SK-N-SH (cell line): ENCODE measurements around the gene NFIX. TPM values are rescaled to one million over a fixed set of nuclear protein-coding genes. Genes with fewer than 3 reads are reported as not detected.

ENCODE experiments used
- CTCF ChIA-PET: fragments of 300-600, 350-600 bp; formaldehyde crosslinking; extraction: SDS; loops from one replicate; lab custom pipeline; 2021; lab: Yijun Ruan, JAX
- POLR2A ChIA-PET: fragments of 350-600 bp; sonication (Branson Sonifier 250); formaldehyde crosslinking; extraction: SDS; loops from one replicate; lab custom pipeline; 2020; ENCODE audit warnings: antibody characterized with exemption, inconsistent platforms; lab: Yijun Ruan, JAX
- DNase-seq: peaks from one replicate; pipeline ENCODE4 v3.0.0; 2012
- H2AFZ ChIP-seq: fragments of 200-600 bp; sonication (generic); 2 replicates; pipeline ENCODE4 v1.8.1; 2016; ENCODE audit warnings: antibody characterized with exemption, mild to moderate bottlenecking, low read depth
- H3F3A ChIP-seq: fragments of 200-600 bp; sonication (generic); replicated peaks from 2 replicates; pipeline ENCODE3; 2016; ENCODE audit warnings: antibody characterized with exemption, mild to moderate bottlenecking; ENCODE audit not compliant: insufficient read depth
- H3K27ac ChIP-seq, 2 experiments: fragments of 200-500 bp in 1 of 2; fragments of 200-600 bp in 1 of 2; sonication (Bioruptor generic) in 1 of 2; sonication (generic), shearing (Covaris generic) in 1 of 2; 2 replicates each; pipeline versions ENCODE4 v1.5.1 to v1.6.1; 2014 to 2016; ENCODE audit warnings: low read depth in 2 of 2, inconsistent platforms in 1 of 2, low read length in 1 of 2, mild to moderate bottlenecking in 1 of 2, mixed read lengths in 1 of 2
- H3K27me3 ChIP-seq: fragments of 200-600 bp; sonication (generic), shearing (Covaris generic); 2 replicates; pipeline ENCODE4 v1.6.1; 2016; ENCODE audit warnings: mixed run types; ENCODE audit not compliant: insufficient read depth
- H3K36me3 ChIP-seq, 2 experiments: fragments of 200-500 bp in 1 of 2; fragments of 200-600 bp in 1 of 2; sonication (Bioruptor generic) in 1 of 2; sonication (generic) in 1 of 2; replicated peaks in 1 of 2; 2 replicates each; pipeline versions ENCODE3 to v1.5.1; 2014 to 2016; ENCODE audit warnings: low read length in 1 of 2, mild to moderate bottlenecking in 1 of 2; ENCODE audit not compliant: insufficient read depth in 2 of 2, control insufficient read depth in 1 of 2
- H3K4me1 ChIP-seq, 2 experiments: fragments of 200-500 bp in 1 of 2; fragments of 200-600 bp in 1 of 2; sonication (Bioruptor generic) in 1 of 2; sonication (generic), shearing (Covaris generic) in 1 of 2; 2 replicates each; pipeline versions ENCODE4 v1.5.1 to v1.6.1; 2014 to 2016; ENCODE audit warnings: low read depth in 1 of 2, low read length in 1 of 2, mixed run types in 1 of 2; ENCODE audit not compliant: insufficient read depth in 2 of 2, control insufficient read depth in 1 of 2
- H3K4me2 ChIP-seq: fragments of 200-600 bp; sonication (generic), shearing (Covaris generic); 2 replicates; pipeline ENCODE4 v1.6.1; 2017; ENCODE audit warnings: mixed run types
- H3K4me3 ChIP-seq, 2 experiments: fragments of 200-500 bp in 1 of 2; fragments of 200-600 bp in 1 of 2; sonication (Bioruptor generic) in 1 of 2; sonication (generic), shearing (Covaris generic) in 1 of 2; 2 replicates each; pipeline versions ENCODE4 v1.5.1 to v1.8.1; 2014 to 2016; ENCODE audit warnings: low read depth in 2 of 2, inconsistent platforms in 1 of 2, low read length in 1 of 2, mild to moderate bottlenecking in 1 of 2, mixed read lengths in 1 of 2, moderate library complexity in 1 of 2
- H3K79me2 ChIP-seq: fragments of 200-600 bp; sonication (generic); 2 replicates; pipeline ENCODE4 v1.8.1; 2017; ENCODE audit warnings: mild to moderate bottlenecking; ENCODE audit not compliant: insufficient read depth
- H3K9ac ChIP-seq: fragments of 200-600 bp; sonication (generic); 2 replicates; pipeline ENCODE4 v1.6.1; 2017; ENCODE audit warnings: mixed run types
- H3K9me2 ChIP-seq: fragments of 200-600 bp; sonication (generic); 2 replicates; pipeline ENCODE4 v1.6.1; 2017; ENCODE audit warnings: mixed run types
- H3K9me3 ChIP-seq: fragments of 200-600 bp; sonication (generic); 2 replicates; pipeline ENCODE4 v1.6.1; 2017; ENCODE audit warnings: mixed run types, mild to moderate bottlenecking, moderate library complexity
- H4K20me1 ChIP-seq: fragments of 200-600 bp; sonication (generic); 2 replicates; pipeline ENCODE4 v1.6.1; 2017; ENCODE audit warnings: mild to moderate bottlenecking, mixed run types; ENCODE audit not compliant: insufficient read depth
- CTCF ChIP-seq: fragments of 200-600 bp; sonication (generic); IDR thresholded peaks from 2 replicates; pipeline ENCODE4 v1.6.1; 2017; ENCODE audit warnings: antibody characterized with exemption, mild to moderate bottlenecking, moderate library complexity
- ELF1 ChIP-seq: IDR thresholded peaks from 2 replicates; pipeline ENCODE4 v1.4.0; 2012
- EP300 ChIP-seq, 2 experiments: IDR thresholded peaks; 2 replicates each; pipeline versions ENCODE4 v1.4.0 to v1.6.1; 2012; ENCODE audit warnings: borderline replicate concordance in 1 of 2, low read depth in 1 of 2, low read length in 1 of 2
- FOSL2 ChIP-seq: IDR thresholded peaks from 2 replicates; pipeline ENCODE4 v1.4.0; 2012; ENCODE audit warnings: low read depth, mild to moderate bottlenecking, moderate library complexity, borderline replicate concordance
- FOXM1 ChIP-seq: IDR thresholded peaks from 2 replicates; pipeline ENCODE4 v1.4.0; 2012; ENCODE audit warnings: low read depth, mild to moderate bottlenecking
- GABPA ChIP-seq: IDR thresholded peaks from 2 replicates; pipeline ENCODE4 v1.4.0; 2012; ENCODE audit warnings: low read depth, mild to moderate bottlenecking
- IRF3 ChIP-seq: fragments of 150-350 bp; IDR thresholded peaks from 2 replicates; pipeline ENCODE4 v1.6.1; 2016; ENCODE audit warnings: mild to moderate bottlenecking, low read depth, low read length
- MAX ChIP-seq: IDR thresholded peaks from 2 replicates; pipeline ENCODE4 v1.4.0; 2012; ENCODE audit warnings: low read depth
- MEF2A ChIP-seq: IDR thresholded peaks from 2 replicates; pipeline ENCODE4 v1.4.0; 2012; ENCODE audit warnings: low read depth, borderline replicate concordance
- MXI1 ChIP-seq: IDR thresholded peaks from 2 replicates; pipeline ENCODE4 v1.6.1; 2012; ENCODE audit warnings: mild to moderate bottlenecking, low read depth, low read length, improper control_type of control experiment
- NRF1 ChIP-seq: IDR thresholded peaks from 2 replicates; pipeline ENCODE4 v1.6.1; 2012; ENCODE audit warnings: low read depth, mild to moderate bottlenecking, low read length
- PBX3 ChIP-seq: IDR thresholded peaks from 2 replicates; pipeline ENCODE4; 2012
- RAD21 ChIP-seq: IDR thresholded peaks from 2 replicates; pipeline ENCODE4 v1.6.1; 2012; ENCODE audit warnings: mild to moderate bottlenecking, low read length
- RXRA ChIP-seq: IDR thresholded peaks from 2 replicates; pipeline ENCODE4 v1.4.0; 2012; ENCODE audit warnings: low read depth, mild to moderate bottlenecking, borderline replicate concordance
- SMC3 ChIP-seq: IDR thresholded peaks from 2 replicates; pipeline ENCODE4 v1.6.1; 2012; ENCODE audit warnings: low read depth, low read length, improper control_type of control experiment
- TAF1 ChIP-seq: IDR thresholded peaks from 2 replicates; pipeline ENCODE4 v1.6.1; 2012; ENCODE audit warnings: low read depth, mild to moderate bottlenecking, low read length, moderate library complexity, borderline replicate concordance
- USF1 ChIP-seq: IDR thresholded peaks from 2 replicates; pipeline ENCODE4 v1.4.0; 2012; ENCODE audit warnings: low read depth, borderline replicate concordance
- WGBS: methylation state at CpG from one replicate; pipeline ENCODE4 v1.1.6; 2017; ENCODE audit warnings: low lambda C conversion rate; 5-methylcytosine and 5-hydroxymethylcytosine counted together
- polyA plus RNA-seq, 3 experiments: library from polyadenylated mRNA; depleted of rRNA; stranded (reverse); fragments of >200 nt; gene quantifications; 2 replicates each; pipeline ENCODE4 v1.2.3, GENCODE V29; 2012

Gene NFIX
- polyA plus RNA-seq, 1 of the 3 experiments (the other 2 are of a cell fraction): 14.8 TPM

GRCh38 chr19:12987190-12987589, 8.1 kb upstream of the NFIX start:
- POLR2A ChIA-PET: no interaction called here
- Histone ChIP-seq H3K4me1 (peaks cover 0 to 8% of the 10 kb centered on the region in 2 experiments; a peak in 1 of 4 replicates), H2AFZ (no peak overlapping the region), H3K4me2 (no peak overlapping the region), H3K9me2 (no peaks in the 10 kb centered on the region), H3K9ac (no peak overlapping the region), H3K9me3 (no peaks in the 10 kb centered on the region), H3K27ac (no peak overlapping the region), H3F3A (peaks cover under 1% of the 10 kb centered on the region), H3K79me2 (no peaks in the 10 kb centered on the region), H3K36me3 (no peaks in the 10 kb centered on the region), H3K4me3 (no peak overlapping the region)
- DNase-seq: no peak
- TF ChIP-seq RXRA: no peak
- no peak for TF ChIP-seq GABPA
- no peak for TF ChIP-seq FOSL2
- TF ChIP-seq NRF1: no peak
- TF ChIP-seq MXI1: no peak
- no peak for TF ChIP-seq SMC3
- no peak for TF ChIP-seq IRF3
- no peak for TF ChIP-seq MEF2A
- TF ChIP-seq ELF1: no peak
- no peak for TF ChIP-seq EP300 (IDR thresholded peaks at IDR 0.05; ENCODE audit: borderline replicate concordance in 1 of 2, low read depth in 1 of 2, low read length in 1 of 2)
- no peak for TF ChIP-seq MAX
- no peak for TF ChIP-seq TAF1
- TF ChIP-seq, all 33 proteins: peak for 0
- 71% methylated on average over 3 of the region's 3 CpGs for WGBS
- H3K27me3 ChIP-seq: no peaks in the 10 kb centered on the region
- CTCF ChIA-PET: interaction anchor here (1.0 to 24.6 kb wide), 3 partner anchors 22 to 114 kb away, joined by 3 to 603 read pairs (median 3); no protein-coding TSS in a partner anchor
- no peaks in the 10 kb centered on the region for H4K20me1 ChIP-seq

GRCh38 chr19:12987781-12988180, 7.5 kb upstream of the NFIX start:
- no peaks in the 10 kb centered on the region for H4K20me1 ChIP-seq
- WGBS: 87% methylated on average over 9 of the region's 10 CpGs
- H3K9ac ChIP-seq: no peak overlapping the region
- H3K27ac ChIP-seq: no peak overlapping the region
- H2AFZ ChIP-seq: no peak overlapping the region
- no peak overlapping the region for H3K4me2 ChIP-seq
- ChIA-PET CTCF (interaction anchor here (1.0 kb wide), 1 partner anchor 22 kb away, joined by 3 read pairs; no protein-coding TSS in a partner anchor), POLR2A (no interaction called here)
- no peaks in the 10 kb centered on the region for H3K9me3 ChIP-seq
- H3K4me1 ChIP-seq: peaks cover 0 to 8% of the 10 kb centered on the region in 2 experiments; a peak in 1 of 4 replicates
- TF ChIP-seq CTCF: no peak
- TF ChIP-seq USF1: no peak
- no peak for TF ChIP-seq PBX3
- TF ChIP-seq TAF1: no peak
- no peak for TF ChIP-seq SMC3
- TF ChIP-seq FOXM1: no peak
- no peak for TF ChIP-seq RAD21
- H3K36me3 ChIP-seq: no peaks in the 10 kb centered on the region
- no peaks in the 10 kb centered on the region for H3K79me2 ChIP-seq
- H3K27me3 ChIP-seq: no peaks in the 10 kb centered on the region
- no peaks in the 10 kb centered on the region for H3K9me2 ChIP-seq
- no peak overlapping the region for H3K4me3 ChIP-seq
- H3F3A ChIP-seq: peaks cover 6% of the 10 kb centered on the region
- DNase-seq: no peak
